ENCODE results near the gene NDUFC1.

Gene NDUFC1

GRCh38 chr4:139247700-139248238 is 54.5 kb downstream of the NDUFC1 start:
- DNase-seq (ENCODE audit: low read depth, low spot score), result no peak

GRCh38 chr4:139247241-139247640 is 55.0 kb downstream of the NDUFC1 start:
- no peak for DNase-seq (ENCODE audit: low read depth, low spot score)

- no peak for DNase-seq (ENCODE audit: low read depth, low spot score)
Observed at GRCh38 chr4:139246166-139246565, 56.1 kb downstream of the NDUFC1 start.

GRCh38 chr4:139245590-139245989 is 56.7 kb downstream of the NDUFC1 start:
- no peak for DNase-seq (ENCODE audit: low read depth, low spot score)

GRCh38 chr4:139243448-139244365 is 58.6 kb downstream of the NDUFC1 start:
- DNase-seq (ENCODE audit: low read depth, low spot score), result peak; percentile 44

GRCh38 chr4:139242511-139243051 is 59.7 kb downstream of the NDUFC1 start:
- DNase-seq (ENCODE audit: low read depth, low spot score), result peak; percentile 17

- no peak for DNase-seq (ENCODE audit: low read depth, low spot score)
Observed at GRCh38 chr4:139241784-139242151, 60.5 kb downstream of the NDUFC1 start.

- DNase-seq (ENCODE audit: low read depth, low spot score), result no peak
Observed at GRCh38 chr4:139241086-139241783, 61.0 kb downstream of the NDUFC1 start.
